Endothelial cell of umbilical vein (primary cell): ENCODE results near the gene PSAPL1. TPM values are rescaled to one million over a fixed set of nuclear protein-coding genes. Genes with fewer than 3 reads are reported as not detected.

Experiments used
- BruUV-seq: library from RNA; stranded (reverse); fragments of 400-500 nt; replicated peaks from 2 replicates; lab custom pipeline; 2021; lab: Mats Ljungman, UMichigan
- CTCF ChIA-PET: fragments of 300-600, 350-600 bp; sonication (Branson Sonifier 250); formaldehyde crosslinking; loops from one replicate; lab custom pipeline; 2021; ENCODE audit warnings: antibody characterized with exemption, inconsistent platforms; lab: Charles Lee
- POLR2A ChIA-PET: fragments of 300-600, 350-600 bp; sonication (Branson Sonifier 250); formaldehyde crosslinking; loops from one replicate; lab custom pipeline; 2021; ENCODE audit warnings: antibody characterized with exemption, inconsistent platforms; lab: Charles Lee
- DNase-seq: peaks from one replicate; pipeline ENCODE4 v3.0.0-alpha.2; 2011; ENCODE audit warnings: low read depth, low spot score
- FAIRE-seq: peaks from 2 replicates; lab custom pipeline; 2011; peaks lifted over from hg19 to GRCh38; lab: Jason Lieb, UNC
- H2AFZ ChIP-seq: 2 replicates; pipeline ENCODE4 v1.6.0; 2012; ENCODE audit warnings: low read depth, low read length, control low read depth, inconsistent platforms
- H3K27ac ChIP-seq: 2 replicates; pipeline ENCODE4 v1.5.1; 2011; ENCODE audit warnings: low read depth, mild to moderate bottlenecking, control low read depth, low read length, moderate library complexity; ENCODE audit not compliant: insufficient read depth
- H3K27me3 ChIP-seq, 2 experiments: 2 replicates each; pipeline versions ENCODE4 v1.6.0 to v1.6.1; 2011; ENCODE audit warnings: low read length in 2 of 2, mixed read lengths in 1 of 2; ENCODE audit not compliant: control insufficient read depth in 2 of 2, insufficient read depth in 2 of 2
- H3K36me3 ChIP-seq, 2 experiments: 2 replicates in 1 of 2; 3 replicates in 1 of 2; pipeline ENCODE4 v1.5.1; 2011; ENCODE audit warnings: low read length in 2 of 2, mild to moderate bottlenecking in 1 of 2, moderate library complexity in 1 of 2; ENCODE audit not compliant: control insufficient read depth in 2 of 2, insufficient read depth in 2 of 2; ENCODE audit errors: extremely low read depth in 1 of 2
- H3K4me1 ChIP-seq: 3 replicates; pipeline ENCODE4 v1.5.1; 2011; ENCODE audit warnings: mild to moderate bottlenecking, low read length; ENCODE audit not compliant: control insufficient read depth, insufficient read depth; ENCODE audit errors: extremely low read depth
- H3K4me2 ChIP-seq: 2 replicates; pipeline ENCODE4 v1.6.1; 2011; ENCODE audit warnings: low read length, control low read depth, mixed read lengths; ENCODE audit not compliant: insufficient read depth
- H3K4me3 ChIP-seq, 3 experiments: fragments of 200-600 bp in 1 of 3; sonication (generic), shearing (Covaris generic) in 1 of 3; replicated peaks in 1 of 3; 2 replicates each; pipeline ENCODE4 v1.5.1; 2011 to 2016; ENCODE audit warnings: control low read depth in 3 of 3, low read length in 3 of 3, mild to moderate bottlenecking in 2 of 3, inconsistent platforms in 1 of 3, low read depth in 1 of 3, moderate library complexity in 1 of 3; ENCODE audit not compliant: insufficient read depth in 1 of 3
- H3K79me2 ChIP-seq: 2 replicates; pipeline ENCODE4 v1.6.0; 2012; ENCODE audit warnings: low read length, inconsistent platforms; ENCODE audit not compliant: control insufficient read depth, insufficient read depth
- H3K9ac ChIP-seq: replicated peaks from 2 replicates; pipeline ENCODE3; 2011; ENCODE audit warnings: low read length, control low read depth; ENCODE audit not compliant: insufficient read depth; ENCODE audit errors: extremely low read depth
- H3K9me1 ChIP-seq: replicated peaks from 3 replicates; pipeline ENCODE4 v1.6.0; 2011; ENCODE audit warnings: mild to moderate bottlenecking, low read length; ENCODE audit not compliant: control insufficient read depth, insufficient read depth; ENCODE audit errors: extremely low read depth
- H3K9me3 ChIP-seq: replicated peaks from 2 replicates; pipeline ENCODE4 v1.5.1; 2012; ENCODE audit warnings: low read length, inconsistent platforms; ENCODE audit not compliant: control insufficient read depth, insufficient read depth
- H4K20me1 ChIP-seq: replicated peaks from 2 replicates; pipeline ENCODE3; 2011; ENCODE audit warnings: mild to moderate bottlenecking, low read length; ENCODE audit not compliant: control insufficient read depth, insufficient read depth; ENCODE audit errors: extremely low read depth
- CTCF ChIP-seq, 2 donors: IDR thresholded peaks; 1 replicate in 1 of 2; 2 replicates in 1 of 2; pipeline ENCODE4 v1.5.1; 2011; ENCODE audit warnings: low read length in 2 of 2, mild to moderate bottlenecking in 2 of 2, moderate library complexity in 2 of 2, control low read depth in 1 of 2, inconsistent platforms in 1 of 2, low read depth in 1 of 2; ENCODE audit not compliant: insufficient read depth in 1 of 2; ENCODE audit errors: extremely low read depth in 1 of 2
- EZH2 ChIP-seq: IDR thresholded peaks from 2 replicates; pipeline ENCODE4 v1.6.1; 2012; ENCODE audit warnings: borderline replicate concordance, low read depth, mild to moderate bottlenecking, moderate library complexity, low read length, inconsistent platforms; ENCODE audit not compliant: severe bottlenecking
- FOS ChIP-seq: IDR thresholded peaks from 2 replicates; pipeline ENCODE4 v1.6.1; 2011; ENCODE audit warnings: mild to moderate bottlenecking, low read length, moderate library complexity, borderline replicate concordance; ENCODE audit not compliant: insufficient read depth
- GATA2 ChIP-seq: IDR thresholded peaks from 2 replicates; pipeline ENCODE4 v1.7.0; 2011; ENCODE audit warnings: low read depth, mild to moderate bottlenecking, moderate library complexity, mixed read lengths, low read length; ENCODE audit not compliant: insufficient read length, insufficient read depth
- JUN ChIP-seq: IDR thresholded peaks from 2 replicates; pipeline ENCODE4 v1.6.1; 2011; ENCODE audit warnings: borderline replicate concordance, low read depth; ENCODE audit not compliant: insufficient read length, insufficient read depth
- MAX ChIP-seq: IDR thresholded peaks from 2 replicates; pipeline ENCODE4 v1.6.1; 2011; ENCODE audit not compliant: insufficient read depth, insufficient read length
- MYC ChIP-seq: IDR thresholded peaks from one replicate; pipeline ENCODE4 v1.6.1; 2011; ENCODE audit warnings: mild to moderate bottlenecking, low read depth, low read length
- POLR2A ChIP-seq: IDR thresholded peaks from 2 replicates; pipeline ENCODE4 v1.6.1; 2012; ENCODE audit warnings: low read depth, mild to moderate bottlenecking, control low read depth, low read length
- POLR2AphosphoS5 ChIP-seq: IDR thresholded peaks from 2 replicates; pipeline ENCODE4 v1.6.1; 2012; ENCODE audit warnings: low read depth, mild to moderate bottlenecking, control low read depth, low read length, moderate library complexity; ENCODE audit not compliant: insufficient read depth
- dilution Hi-C: fragments of 300-500 bp; cut with MboI; formaldehyde crosslinking; loops from one replicate; pipeline ENCODE4 v1.15.0; 2019; ENCODE audit warnings: low sequenced_read_pairs; ENCODE audit not compliant: extremely low pct_ligation_motif_present
- intact Hi-C: fragments of 100-400 bp; cut with micrococcal nuclease; formaldehyde crosslinking; loops from one replicate; pipeline ENCODE4 v1.10.0; 2022
- polyA plus RNA-seq, 4 experiments: library from polyadenylated mRNA; depleted of rRNA in 3 of 4; stranded (reverse) in 3 of 4; unstranded in 1 of 4; fragments of >200 nt; gene quantifications; 2 replicates each; pipeline versions ENCODE4 v1.2.1 to v1.2.3, GENCODE V29; 2011 to 2012; ENCODE audit warnings: missing spikeins in 1 of 4
- total RNA-seq: library from RNA; stranded (reverse); gene quantifications from 2 replicates; pipeline ENCODE4 v1.2.3, GENCODE V29; 2021

Gene PSAPL1
- total and polyA plus RNA-seq, 2 donors (not counting 3 experiments of a cell fraction or from before 2014, with no cell fraction given): not detected

- no peak overlapping the region for H3K4me2 ChIP-seq
- H4K20me1 ChIP-seq: no peaks in the 10 kb centered on the region
- H3K36me3 ChIP-seq: no peaks in the 10 kb centered on the region
- H3K4me3 ChIP-seq: no peak overlapping the region
- TF ChIP-seq POLR2A (no peak), GATA2 (no peak), CTCF (IDR thresholded peaks at IDR 0.05; ENCODE audit: extremely low read depth in 1 of 2, insufficient read depth in 1 of 2, low read depth in 1 of 2, low read length in 2 of 2) (no peak), POLR2AphosphoS5 (no peak), JUN (no peak), FOS (no peak), EZH2 (no peak), MYC (no peak), MAX (no peak)
- DNase-seq (no peak), FAIRE-seq (no peak)
- H3K9me3 ChIP-seq: no peaks in the 10 kb centered on the region
- H3K79me2 ChIP-seq: no peaks in the 10 kb centered on the region
- H3K9me1 ChIP-seq: no peaks in the 10 kb centered on the region
- H3K4me1 ChIP-seq: no peaks in the 10 kb centered on the region
- no peak overlapping the region for H3K9ac ChIP-seq
- dilution Hi-C loops (no loop called here), intact Hi-C loops (no loop called here)
- CTCF ChIA-PET: no interaction called here
- H2AFZ ChIP-seq: no peak overlapping the region
- no peaks in the 10 kb centered on the region for H3K27me3 ChIP-seq
- H3K27ac ChIP-seq: no peak overlapping the region
- POLR2A ChIA-PET: no interaction called here
- BruUV-seq: no TSS peak
Observed at GRCh38 chr4:7433376-7434140, 1.2 kb downstream of the PSAPL1 start.
